OCI-LY3 (cell line): ENCODE results near the gene DNAJC18.

Experiments
- EZH2phosphoT487 ChIP-seq: fragments of 200-600 bp; shearing (Covaris generic); IDR thresholded peaks from 2 replicates; pipeline ENCODE4 v1.6.1; 2018; ENCODE audit warnings: antibody characterized with exemption, mixed run types, low read depth
- TF ChIP-seq, protein P1 (sequence below): fragments of 200-600, 300-600 bp; sonication (generic); IDR thresholded peaks from 2 replicates; pipeline ENCODE4 v1.5.1; 2014; ENCODE audit warnings: antibody characterized with exemption, low read length, low read depth

DNA sequence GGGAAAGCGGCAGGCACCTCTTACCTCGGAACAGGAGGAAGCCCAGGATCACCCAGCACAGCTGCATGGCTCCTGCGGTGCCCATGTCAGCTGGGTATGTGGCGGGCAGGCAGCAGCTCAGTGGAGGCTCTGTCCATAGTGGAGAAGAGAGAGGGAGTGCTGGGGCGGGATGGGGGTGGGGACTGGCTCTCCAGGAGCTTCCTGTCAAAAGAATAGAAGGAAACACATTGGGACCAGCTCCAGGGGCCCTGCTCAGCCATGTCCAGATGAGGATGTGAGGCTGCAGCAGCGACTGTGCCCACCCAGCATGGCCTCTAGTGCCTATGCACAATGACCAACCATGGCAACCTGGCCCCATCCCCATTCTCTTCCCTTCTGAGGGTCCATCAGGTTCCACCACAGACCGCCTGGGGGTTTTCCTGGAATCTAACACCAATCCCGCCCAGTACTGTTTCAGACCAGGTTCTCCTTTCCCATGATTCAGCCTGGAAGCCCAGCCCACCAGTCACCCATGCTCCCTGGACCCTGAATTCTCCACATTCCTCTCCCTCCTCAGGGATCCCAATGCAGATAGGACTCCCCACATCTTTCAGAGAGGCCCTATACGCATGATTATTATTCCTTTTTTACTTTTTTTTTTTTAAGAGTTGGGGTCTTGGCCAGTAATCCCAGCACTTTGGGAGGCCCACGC lies 23.4 kb upstream of the DNAJC18 start, which contains the start of gene ECSCR:
- TF ChIP-seq, protein P1, sequence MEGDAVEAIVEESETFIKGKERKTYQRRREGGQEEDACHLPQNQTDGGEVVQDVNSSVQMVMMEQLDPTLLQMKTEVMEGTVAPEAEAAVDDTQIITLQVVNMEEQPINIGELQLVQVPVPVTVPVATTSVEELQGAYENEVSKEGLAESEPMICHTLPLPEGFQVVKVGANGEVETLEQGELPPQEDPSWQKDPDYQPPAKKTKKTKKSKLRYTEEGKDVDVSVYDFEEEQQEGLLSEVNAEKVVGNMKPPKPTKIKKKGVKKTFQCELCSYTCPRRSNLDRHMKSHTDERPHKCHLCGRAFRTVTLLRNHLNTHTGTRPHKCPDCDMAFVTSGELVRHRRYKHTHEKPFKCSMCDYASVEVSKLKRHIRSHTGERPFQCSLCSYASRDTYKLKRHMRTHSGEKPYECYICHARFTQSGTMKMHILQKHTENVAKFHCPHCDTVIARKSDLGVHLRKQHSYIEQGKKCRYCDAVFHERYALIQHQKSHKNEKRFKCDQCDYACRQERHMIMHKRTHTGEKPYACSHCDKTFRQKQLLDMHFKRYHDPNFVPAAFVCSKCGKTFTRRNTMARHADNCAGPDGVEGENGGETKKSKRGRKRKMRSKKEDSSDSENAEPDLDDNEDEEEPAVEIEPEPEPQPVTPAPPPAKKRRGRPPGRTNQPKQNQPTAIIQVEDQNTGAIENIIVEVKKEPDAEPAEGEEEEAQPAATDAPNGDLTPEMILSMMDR, result no peak
- TF ChIP-seq EZH2phosphoT487, result no peak
